ENCODE measurements around the gene PDE11A.

The PDE11A gene

DNA sequence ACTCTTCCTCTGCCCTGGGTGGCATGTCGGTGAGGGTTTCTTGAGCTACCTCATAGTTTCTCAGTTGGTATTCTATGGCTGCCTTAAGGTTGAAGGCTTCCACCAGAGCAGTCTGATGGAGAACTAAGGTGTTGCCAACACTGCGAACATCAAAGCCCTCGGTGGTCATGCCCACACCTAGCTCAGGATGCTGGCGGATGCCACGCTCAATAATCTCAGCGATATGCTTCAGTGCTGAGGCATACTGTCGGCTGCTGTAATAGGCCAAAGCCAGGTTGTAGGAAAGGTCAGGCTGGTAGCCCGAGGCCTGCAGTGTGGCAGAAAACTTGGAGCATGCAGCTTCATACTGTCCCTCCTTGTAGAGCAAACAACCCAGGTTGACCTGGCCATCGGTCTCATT, 454.7 kb downstream of the PDE11A start:
- no peak for DNase-seq

- no peak for DNase-seq
Observed at GRCh38 chr2:177616731-177617130, 455.8 kb downstream of the PDE11A start.

DNA sequence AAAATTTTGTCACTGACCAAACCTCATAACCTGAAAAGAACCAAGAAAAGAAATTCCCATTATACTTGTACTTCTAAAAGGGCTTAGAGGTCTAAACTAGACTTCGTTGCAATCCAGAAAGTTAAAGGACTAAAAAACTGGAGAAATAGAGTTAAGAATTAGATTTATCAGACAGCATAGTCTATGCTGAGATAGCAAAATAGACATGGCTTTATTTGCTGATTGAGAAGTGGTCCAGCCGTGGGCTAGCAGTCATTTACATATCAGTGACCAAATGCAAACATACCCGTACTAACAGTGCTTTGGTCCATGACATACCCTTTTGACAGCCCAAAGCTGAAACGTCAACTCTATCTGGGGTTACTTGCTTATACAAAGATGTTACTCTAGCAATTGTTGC, 456.5 kb downstream of the PDE11A start:
- no peak for DNase-seq

DNA sequence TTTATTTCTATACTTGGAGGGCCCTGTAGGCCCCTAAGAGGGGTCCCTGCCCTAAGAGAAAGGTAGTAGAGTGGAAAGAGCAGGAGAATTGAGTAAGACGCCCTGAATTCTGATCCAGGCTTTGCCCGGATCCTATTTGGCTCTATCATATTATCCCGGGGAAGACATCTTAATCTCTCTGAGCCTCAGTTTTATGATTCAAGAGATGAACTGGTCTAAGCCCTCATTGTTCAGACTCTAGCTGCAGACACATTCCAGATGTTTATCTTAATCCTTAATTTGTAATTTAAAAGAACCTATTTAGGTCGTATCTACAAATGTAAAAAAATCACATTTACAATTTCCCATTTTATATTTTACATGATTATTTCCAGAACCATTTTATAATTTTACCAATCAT, 459.9 kb downstream of the PDE11A start:
- DNase-seq: no peak

DNA sequence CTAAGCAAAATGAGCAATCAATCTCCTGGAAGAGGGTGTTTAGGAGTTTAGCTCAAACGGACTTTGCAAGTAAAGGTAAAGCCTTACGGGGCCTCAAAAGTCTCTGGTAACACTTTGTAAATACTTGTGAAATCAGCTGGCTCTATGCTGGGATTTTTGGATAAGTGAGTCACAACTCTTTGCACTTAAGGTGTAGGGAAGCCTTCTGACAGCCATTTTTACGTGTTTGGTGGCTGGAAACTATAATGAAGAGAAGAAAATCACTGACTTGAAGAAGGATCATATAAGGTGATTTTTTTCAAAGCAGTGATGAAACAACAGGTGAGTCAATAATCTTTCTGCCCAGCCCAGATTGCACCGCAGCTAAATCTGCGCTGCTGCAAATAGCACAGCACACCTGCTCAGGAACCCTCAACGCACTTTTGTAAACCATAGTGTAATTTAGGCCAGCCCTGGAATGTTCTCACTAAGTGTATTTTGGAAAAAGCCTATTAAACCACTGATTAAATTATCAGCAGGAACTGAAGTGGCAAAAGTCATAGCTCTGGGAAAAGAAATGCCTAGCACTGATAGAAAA, 461.2 kb downstream of the PDE11A start:
- no peak for DNase-seq

GRCh38 chr2:177610813-177611212, 461.8 kb downstream of the PDE11A start:
- DNase-seq: no peak

GRCh38 chr2:177606636-177607035, 465.9 kb downstream of the PDE11A start:
- no peak for DNase-seq

DNA sequence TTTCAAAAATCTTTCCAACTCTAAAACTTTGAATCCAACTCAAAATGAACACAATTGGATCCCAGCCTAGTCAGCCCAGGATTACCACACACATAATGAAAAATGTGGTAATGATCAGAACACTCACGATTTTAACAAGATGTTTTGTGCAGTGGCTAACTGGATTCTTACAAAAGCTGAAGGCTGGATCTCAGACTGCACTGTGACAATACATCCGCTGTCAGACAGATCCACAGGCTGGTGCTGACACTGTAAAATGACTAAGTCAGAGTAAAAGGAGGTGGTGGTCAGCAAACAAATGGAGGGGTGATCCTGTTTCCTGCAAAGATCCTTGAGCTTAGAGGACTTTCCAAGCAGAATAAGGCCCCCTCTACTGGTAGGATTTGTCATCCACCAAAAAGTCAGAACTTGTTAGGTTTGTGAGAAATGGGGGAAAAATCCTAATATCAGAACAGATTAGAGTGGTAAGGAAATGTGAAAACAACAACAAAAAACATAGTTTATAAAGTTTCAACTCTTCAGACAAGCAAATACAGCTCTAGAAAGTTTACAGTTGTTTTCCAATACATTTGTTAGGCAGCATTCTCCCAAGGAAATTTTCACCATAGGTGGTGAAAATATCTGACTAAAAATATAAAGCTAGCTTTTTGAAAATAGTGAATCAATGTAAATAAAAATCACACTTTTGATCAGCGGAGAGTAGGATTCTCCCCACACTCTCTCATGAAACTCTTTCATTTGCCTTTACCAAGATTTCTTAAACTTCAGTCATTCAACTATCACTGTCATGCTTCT, 468.1 kb downstream of the PDE11A start:
- DNase-seq: peak; percentile 2 to 49

DNA sequence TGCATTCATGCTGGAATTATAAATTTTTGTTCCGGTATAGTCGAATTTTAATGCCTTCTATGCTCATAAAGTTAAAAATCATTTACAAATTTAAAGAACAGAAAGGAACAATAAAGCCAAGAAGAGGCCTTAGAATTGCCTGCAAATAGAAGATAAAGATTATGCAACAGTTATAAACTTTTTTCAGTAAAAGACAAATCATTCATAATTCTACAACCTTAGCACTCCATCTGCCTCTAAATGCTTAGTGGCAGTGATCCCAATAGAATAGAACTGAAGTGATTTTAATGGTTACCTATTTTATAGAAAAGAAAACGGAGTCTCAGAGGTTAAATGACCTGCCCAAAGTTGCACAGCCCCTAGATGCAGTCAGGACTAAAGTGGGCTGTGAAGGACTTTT, 468.8 kb downstream of the PDE11A start:
- DNase-seq: no peak

GRCh38 chr2:177603181-177603580, 469.4 kb downstream of the PDE11A start:
- no peak for DNase-seq

DNA sequence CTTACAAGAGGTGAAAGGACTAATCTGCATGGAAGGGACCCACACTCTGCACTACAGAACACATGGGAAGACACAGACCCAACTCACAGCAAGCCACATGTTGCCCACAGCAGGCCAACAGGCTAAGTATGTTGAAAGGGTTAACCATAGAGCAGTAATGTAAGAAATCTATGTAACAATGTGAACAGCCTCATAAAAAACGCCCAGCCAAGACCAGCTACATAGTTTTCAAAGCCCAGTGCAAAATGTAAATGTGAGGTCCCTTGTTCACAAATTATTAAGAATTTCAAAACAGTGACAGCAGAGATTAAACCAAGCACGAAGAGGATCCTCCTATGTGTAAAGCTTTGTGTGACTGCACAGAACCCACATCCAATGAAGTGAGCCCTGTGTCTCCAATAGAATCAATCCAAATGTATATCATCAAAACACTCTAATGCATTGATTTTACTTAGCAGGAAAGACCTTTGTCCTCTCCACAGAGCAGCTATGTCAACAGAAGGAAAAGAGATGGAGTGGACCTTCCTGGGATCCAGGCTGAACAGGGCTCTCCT, 469.9 kb downstream of the PDE11A start:
- DNase-seq: no peak

DNA sequence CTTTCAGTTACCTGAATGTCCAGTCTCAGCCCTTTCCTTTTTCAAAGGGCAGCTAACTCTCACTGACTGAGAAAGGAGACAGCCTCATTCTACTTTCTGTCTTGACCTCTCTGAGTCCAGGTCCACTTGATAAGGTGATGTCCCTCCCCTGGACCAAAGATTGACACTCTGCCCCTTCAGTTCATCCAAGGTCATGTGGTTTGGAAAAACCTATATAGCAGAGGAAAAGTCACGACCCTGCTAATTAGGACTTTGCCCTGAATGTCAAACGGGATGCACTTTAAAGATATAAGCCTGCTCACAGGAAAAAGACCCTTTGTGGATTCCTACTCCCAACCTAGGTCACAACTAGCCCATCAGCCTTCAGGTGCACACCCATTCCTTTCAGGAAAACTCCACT, 471.7 kb downstream of the PDE11A start:
- no peak for DNase-seq

GRCh38 chr2:177599956-177600355, 472.6 kb downstream of the PDE11A start:
- no peak for DNase-seq

DNA sequence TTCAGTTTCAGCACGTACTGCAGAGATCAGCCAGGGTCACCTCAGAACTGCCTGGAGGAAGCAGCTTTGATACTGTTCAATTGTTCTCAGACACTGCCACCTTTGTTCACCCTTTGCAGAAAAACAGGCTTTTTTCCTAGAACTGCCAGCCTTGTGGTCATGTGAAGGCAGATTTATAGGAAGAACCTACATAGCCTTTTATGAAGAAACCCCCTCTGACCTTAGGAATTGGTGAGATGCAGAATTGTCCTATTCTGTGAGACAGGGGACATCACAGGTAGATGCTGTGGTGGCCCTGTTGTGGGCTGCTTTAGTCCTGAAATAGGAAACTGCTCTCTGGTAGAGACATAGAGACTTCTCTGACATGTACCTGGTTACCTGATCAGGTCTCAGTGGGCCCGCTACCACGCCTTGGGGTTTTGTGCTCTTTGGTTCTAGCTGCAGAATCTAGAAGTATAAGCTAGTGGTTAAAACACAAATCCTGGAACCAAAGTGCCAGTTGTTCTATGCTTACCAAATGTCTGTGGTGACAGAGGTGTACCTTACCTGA, 473.4 kb downstream of the PDE11A start:
- DNase-seq: no peak

GRCh38 chr2:177598326-177599138, 474.0 kb downstream of the PDE11A start:
- DNase-seq: no peak

DNA sequence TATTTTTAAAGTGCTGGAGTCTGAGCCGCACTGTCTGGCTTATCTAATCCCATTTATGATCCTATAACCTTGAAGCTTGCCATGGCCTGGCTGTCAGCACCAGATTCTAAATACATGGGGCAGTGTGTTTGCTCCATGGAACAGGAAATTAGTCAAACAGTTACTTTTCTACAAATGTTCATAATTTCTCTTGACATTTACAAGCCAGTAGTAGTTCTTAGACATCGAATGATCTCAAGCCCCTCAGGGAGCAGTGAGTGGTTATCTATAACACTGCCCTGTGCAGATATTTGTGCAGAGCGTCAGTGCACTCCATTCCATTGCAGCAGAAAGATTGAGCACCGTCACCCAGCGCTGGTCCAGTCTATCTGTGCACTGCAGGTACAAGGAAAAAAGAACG, 474.8 kb downstream of the PDE11A start:
- no peak for DNase-seq

DNA sequence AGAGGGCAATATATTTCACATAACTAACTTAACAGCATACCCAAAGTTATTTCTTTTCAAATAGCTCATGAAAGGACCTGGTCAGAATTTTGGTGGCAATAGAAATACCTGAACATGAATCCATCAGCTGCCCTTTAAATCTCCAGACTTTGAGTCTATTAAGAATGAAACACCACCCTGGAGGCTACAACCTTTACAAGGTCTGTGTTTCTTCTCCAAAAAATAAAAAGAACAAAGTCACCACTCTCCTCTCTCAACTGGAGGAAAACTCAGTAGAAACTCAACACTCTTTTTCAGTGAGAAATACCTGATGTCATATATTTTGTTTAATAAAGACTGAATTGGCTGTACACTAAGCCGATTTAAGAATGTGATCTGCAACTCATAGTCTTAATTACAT, 475.7 kb downstream of the PDE11A start:
- DNase-seq: no peak

DNA sequence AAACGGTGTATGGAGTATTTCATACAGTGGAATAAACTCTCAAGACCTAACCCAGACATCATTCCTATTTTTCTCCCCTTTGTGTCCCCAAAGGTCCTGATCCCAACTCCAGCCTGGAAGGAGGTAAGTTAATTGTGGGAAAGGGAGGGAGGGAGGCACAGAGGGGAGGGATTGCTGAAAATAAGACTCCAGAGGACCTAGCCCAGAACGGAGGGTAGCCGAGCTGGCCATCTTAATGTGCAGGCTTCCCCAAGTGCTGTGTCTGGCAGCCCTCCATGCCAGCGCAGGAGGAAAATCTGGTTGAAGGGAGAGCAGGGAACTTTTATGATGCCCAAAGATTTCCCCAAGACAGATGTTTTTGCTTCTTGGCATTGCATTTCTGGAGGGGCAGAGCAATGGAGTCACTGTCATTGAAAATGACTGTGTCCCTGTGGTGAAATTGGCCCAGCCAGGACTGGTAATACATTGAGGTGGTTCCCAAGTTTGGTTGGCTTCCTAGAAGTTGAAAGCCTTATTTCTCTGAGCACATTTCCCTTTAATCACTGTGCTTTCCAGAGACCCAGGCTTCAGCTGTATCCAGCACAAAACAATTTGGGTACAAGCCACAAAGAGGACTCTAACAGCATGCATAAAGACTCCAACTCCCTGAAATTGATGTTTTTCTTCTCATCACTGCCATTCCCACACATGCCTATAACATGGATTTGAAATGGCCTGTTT, 477.3 kb downstream of the PDE11A start:
- DNase-seq: no peak

GRCh38 chr2:177593402-177593801, 479.2 kb downstream of the PDE11A start:
- DNase-seq: no peak

GRCh38 chr2:177592945-177593344, 479.6 kb downstream of the PDE11A start:
- DNase-seq: no peak

DNA sequence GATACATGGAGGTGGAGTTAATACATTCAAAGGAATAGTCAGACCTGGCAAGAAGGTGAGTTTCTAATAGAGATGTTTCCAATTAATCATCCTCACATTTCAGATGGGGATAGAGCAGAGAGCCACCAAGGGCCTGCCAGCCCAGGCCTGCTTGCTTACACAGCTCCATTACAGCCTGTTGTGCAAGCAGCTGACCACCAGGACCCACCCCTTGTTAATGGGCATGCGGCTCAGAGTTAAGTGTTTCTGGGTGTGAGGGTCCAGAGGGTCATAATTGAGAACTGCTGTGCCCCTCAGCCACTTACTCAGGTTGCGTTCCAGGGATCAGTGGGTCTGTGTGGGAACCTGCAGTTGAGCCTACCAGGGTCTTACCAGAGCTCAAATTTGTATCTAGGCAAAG, 480.2 kb downstream of the PDE11A start:
- no peak for DNase-seq

DNA sequence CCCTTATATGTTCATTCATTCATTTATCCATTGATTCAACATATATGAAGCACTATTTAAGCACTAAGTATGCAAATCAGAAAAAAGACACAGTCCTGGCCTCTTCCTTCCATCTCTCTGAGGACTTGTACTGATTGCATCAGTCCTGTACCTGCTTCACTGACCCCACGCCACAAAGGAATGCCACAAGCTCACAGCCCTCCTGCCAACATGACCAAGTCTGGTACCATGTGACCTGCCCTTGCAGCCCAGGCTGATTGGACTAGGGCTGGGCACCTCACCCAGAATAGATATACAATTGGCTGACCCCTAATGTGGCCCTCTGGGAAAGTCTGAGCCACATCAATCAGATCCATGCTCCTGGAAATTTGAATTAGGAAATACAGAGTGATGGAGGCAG, 483.4 kb downstream of the PDE11A start:
- DNase-seq: no peak

- no peak for DNase-seq
Observed at GRCh38 chr2:177588671-177589070, 483.9 kb downstream of the PDE11A start.

Data from inflammatory macrophage treated with lipopolysaccharide for 1 hour (primary cell).